ENCODE measurements around the gene RAMP3.
"Not testable (repeated sequence)": the region's sequence is repeated elsewhere in the genome, so short reads cannot be mapped to it uniquely, and the experiment has no call there.

RAMP3 gene

GRCh38 chr7:45148653-45148973, 9.0 kb upstream of the RAMP3 start:
- H3K4me3 ChIP-seq (ENCODE audit: low read length): no peak overlapping the region
- TF ChIP-seq, protein P1, sequence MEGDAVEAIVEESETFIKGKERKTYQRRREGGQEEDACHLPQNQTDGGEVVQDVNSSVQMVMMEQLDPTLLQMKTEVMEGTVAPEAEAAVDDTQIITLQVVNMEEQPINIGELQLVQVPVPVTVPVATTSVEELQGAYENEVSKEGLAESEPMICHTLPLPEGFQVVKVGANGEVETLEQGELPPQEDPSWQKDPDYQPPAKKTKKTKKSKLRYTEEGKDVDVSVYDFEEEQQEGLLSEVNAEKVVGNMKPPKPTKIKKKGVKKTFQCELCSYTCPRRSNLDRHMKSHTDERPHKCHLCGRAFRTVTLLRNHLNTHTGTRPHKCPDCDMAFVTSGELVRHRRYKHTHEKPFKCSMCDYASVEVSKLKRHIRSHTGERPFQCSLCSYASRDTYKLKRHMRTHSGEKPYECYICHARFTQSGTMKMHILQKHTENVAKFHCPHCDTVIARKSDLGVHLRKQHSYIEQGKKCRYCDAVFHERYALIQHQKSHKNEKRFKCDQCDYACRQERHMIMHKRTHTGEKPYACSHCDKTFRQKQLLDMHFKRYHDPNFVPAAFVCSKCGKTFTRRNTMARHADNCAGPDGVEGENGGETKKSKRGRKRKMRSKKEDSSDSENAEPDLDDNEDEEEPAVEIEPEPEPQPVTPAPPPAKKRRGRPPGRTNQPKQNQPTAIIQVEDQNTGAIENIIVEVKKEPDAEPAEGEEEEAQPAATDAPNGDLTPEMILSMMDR (IDR thresholded peaks at IDR 0.05; ENCODE audit: insufficient read depth, low read depth, low read length, missing control alignments): no peak
- no peak for DNase-seq (ENCODE audit: low read depth)

DNA sequence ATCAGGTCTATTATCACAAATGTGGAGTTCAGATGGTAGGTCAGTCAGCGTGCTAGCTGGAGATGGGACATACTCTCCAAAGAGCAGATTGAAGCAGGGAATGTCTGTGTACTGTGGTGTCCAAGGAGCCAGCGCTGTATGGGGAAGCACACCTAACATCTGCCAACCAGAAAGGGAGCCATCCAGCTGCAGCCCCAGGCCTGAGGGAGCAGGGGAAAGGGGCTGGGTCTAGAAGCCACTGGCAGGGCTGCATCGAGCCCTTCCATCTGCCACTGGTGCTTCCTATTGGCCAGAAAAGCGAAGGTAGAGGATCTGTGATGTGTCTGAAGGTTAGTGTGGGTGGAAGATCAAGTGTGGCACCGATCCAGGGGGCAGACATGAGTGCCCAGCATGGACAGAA, 8.0 kb upstream of the RAMP3 start:
- DNase-seq (ENCODE audit: low read depth): no peak
- TF ChIP-seq, protein P1 (IDR thresholded peaks at IDR 0.05; ENCODE audit: insufficient read depth, low read depth, low read length, missing control alignments): no peak
- H3K4me3 ChIP-seq (ENCODE audit: low read length): no peak overlapping the region

DNA sequence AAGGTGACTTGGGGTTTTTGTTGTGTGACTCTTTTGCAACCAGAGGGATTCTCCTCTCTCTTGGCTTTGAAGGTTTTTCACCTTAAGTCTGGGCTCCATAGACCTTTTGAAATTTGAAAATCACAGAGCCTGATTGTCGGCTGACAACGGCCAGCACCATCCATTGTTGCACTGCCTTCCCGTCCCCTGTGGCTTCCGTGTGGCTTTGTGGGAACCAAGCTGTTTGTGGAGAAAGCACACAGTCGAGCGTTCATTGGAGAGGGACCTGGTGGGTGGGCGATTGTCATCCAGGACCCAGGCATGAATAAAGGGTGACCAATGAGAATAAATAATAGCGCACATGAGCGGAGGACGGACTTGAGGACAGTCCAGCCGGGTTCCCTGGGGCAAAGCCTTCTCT, 7.4 kb upstream of the RAMP3 start:
- H3K4me3 ChIP-seq (ENCODE audit: low read length): no peak overlapping the region
- DNase-seq (ENCODE audit: low read depth): no peak
- TF ChIP-seq, protein P1 (IDR thresholded peaks at IDR 0.05; ENCODE audit: insufficient read depth, low read depth, low read length, missing control alignments): no peak

DNA sequence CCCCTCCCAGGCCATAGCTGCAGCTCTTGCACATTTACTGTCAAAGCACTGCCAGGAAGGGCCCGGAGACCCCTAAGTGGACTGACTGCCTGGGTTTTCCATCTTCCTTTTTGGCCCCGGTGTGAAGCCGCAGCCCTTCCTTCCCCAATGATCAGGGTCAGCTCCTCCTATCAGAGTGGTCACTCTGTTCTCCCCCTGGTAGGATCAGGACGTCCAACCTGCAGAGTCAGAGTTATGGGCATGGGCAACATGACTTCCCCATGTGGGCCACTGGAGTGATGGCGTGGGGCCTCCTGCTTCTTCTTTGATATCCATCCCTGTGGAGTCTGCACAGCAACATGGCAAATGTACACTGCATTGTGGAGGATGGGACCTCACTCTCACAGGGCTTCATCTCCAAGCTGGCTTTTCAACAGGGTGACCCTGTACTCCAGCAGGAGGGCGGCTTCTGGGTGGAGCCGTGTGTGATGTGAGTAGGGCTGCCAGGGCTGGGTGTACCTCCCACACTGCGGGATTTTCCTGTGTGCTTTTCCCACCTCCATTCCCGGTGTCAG, 6.4 kb upstream of the RAMP3 start:
- no peak for DNase-seq (ENCODE audit: low read depth)
- TF ChIP-seq, protein P1 (IDR thresholded peaks at IDR 0.05; ENCODE audit: insufficient read depth, low read depth, low read length, missing control alignments): no peak
- no peak overlapping the region for H3K4me3 ChIP-seq (ENCODE audit: low read length)

DNA sequence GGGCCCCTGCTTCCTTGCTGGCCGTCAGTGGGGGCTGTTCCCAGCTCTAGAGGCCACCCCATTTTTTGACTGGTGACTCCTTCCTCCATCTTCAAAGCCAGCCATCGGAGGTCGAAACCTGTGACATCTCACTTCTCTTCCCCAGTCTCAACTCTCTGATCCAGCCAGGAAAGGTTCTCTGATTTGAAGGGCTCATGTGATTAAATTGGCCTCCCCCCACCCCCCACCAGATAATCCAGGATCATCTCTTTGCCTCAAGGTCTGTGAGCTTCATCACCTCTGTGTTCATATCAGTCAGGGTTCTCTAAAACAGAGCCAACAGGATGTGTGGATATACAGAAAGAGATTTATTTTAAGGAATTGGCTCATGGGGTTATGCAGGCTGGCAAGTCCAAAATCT, 5.6 kb upstream of the RAMP3 start:
- TF ChIP-seq, protein P1 (IDR thresholded peaks at IDR 0.05; ENCODE audit: insufficient read depth, low read depth, low read length, missing control alignments): no peak
- no peak for DNase-seq (ENCODE audit: low read depth)
- no peak overlapping the region for H3K4me3 ChIP-seq (ENCODE audit: low read length)

DNA sequence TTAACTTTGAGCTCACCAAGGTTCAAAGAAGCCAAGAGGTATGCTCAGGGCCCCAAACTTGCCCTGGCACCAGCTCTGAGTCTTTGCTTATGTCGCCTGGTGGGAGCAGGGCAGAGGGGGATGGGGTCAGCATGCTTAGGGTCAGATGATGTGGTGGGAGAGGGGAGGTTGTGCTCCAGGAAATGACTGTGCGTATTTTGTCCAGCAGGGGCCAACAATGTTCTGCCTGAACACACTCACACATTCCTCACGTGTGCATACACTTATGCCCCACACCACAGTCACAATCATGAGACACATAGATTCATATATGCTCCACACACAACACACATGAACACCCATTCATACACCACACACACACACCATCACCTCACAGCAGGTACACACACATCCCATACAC, 4.4 kb upstream of the RAMP3 start:
- TF ChIP-seq, protein P1 (IDR thresholded peaks at IDR 0.05; ENCODE audit: insufficient read depth, low read depth, low read length, missing control alignments): no peak
- DNase-seq (ENCODE audit: low read depth): no peak
- H3K4me3 ChIP-seq (ENCODE audit: low read length): no peak overlapping the region

GRCh38 chr7:45153861-45154260, 3.7 kb upstream of the RAMP3 start:
- H3K4me3 ChIP-seq (ENCODE audit: low read length); DNase-seq (ENCODE audit: low read depth): not testable (repeated sequence)

Data from epithelial cell of esophagus (primary cell).